ENCODE data around the gene PLCB1. TPM values are rescaled to one million over a fixed set of nuclear protein-coding genes. Genes with fewer than 3 reads are reported as not detected.
A peak's percentile ranks its signal among the peaks of the same experiment; 100 is the strongest.

PLCB1 gene
- total RNA-seq, 1 donor from 2014 or later = 10.8 TPM

DNA sequence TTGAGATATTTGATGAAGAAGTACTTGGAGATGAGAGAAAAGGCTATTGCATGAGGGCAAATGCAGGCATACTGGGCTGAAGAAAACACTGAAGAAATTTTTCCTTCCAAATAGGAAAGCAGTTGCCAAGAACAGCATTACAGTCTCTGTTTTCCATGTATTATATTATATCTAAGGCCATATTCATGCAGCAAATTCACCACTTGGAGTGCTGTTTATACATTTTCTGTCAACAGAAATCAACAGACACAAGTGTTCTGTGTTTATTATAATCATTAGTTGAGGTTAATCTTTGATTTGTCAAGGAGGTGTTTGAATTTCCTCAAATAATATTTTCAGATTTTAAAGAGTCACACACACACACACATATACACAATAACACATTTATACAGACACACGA, 668.0 kb downstream of the PLCB1 start:
- no peak for DNase-seq (ENCODE audit: low spot score)
- Mint-ChIP-seq H3K4me3 (ENCODE audit: unreplicated experiment) (no peak overlapping the region), H3K27me3 (ENCODE audit: low read depth) (no peaks in the 10 kb centered on the region), H3K36me3 (ENCODE audit: low read depth) (no peaks in the 10 kb centered on the region), H3K4me1 (ENCODE audit: low read depth) (peaks cover 5% of the 10 kb centered on the region), H3K27ac (ENCODE audit: unreplicated experiment) (no peak overlapping the region), H3K9me3 (ENCODE audit: low read depth) (peaks cover 5% of the 10 kb centered on the region)
- TF ChIP-seq CTCF (IDR thresholded peaks at IDR 0.05) = peak; percentile 44

- Mint-ChIP-seq H3K36me3 (ENCODE audit: low read depth) (no peaks in the 10 kb centered on the region), H3K27ac (ENCODE audit: unreplicated experiment) (no peak overlapping the region), H3K9me3 (ENCODE audit: low read depth) (peaks cover 5% of the 10 kb centered on the region), H3K4me1 (ENCODE audit: low read depth) (peaks cover 5% of the 10 kb centered on the region), H3K27me3 (ENCODE audit: low read depth) (no peaks in the 10 kb centered on the region), H3K4me3 (ENCODE audit: unreplicated experiment) (no peak overlapping the region)
- TF ChIP-seq CTCF (IDR thresholded peaks at IDR 0.05) = no peak
- no peak for DNase-seq (ENCODE audit: low spot score)
These were observed 669.6 kb downstream of the PLCB1 start for GRCh38 chr20:8801686-8802085.

DNA sequence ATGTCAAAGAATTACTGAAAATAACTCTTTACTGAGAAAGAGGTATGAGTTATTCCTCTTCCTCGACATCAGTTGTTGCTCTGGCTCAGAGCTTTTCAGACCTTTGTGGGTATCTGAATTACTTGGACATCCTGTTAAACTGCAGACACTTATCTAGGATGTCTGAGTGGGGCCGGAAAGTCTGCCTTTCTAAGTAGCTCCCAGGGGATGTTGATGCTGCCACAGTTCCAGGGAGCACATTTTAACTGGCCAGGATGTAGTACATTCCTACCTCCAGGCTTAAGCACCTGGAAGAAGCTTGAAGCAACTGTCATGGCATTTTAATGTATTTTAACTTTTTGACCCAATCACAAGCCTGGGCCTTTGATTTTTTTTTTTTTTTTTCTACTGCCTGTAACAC, 671.0 kb downstream of the PLCB1 start:
- no peak for TF ChIP-seq CTCF (IDR thresholded peaks at IDR 0.05)
- H3K27me3 Mint-ChIP-seq (ENCODE audit: low read depth) = no peaks in the 10 kb centered on the region
- H3K27ac Mint-ChIP-seq (ENCODE audit: unreplicated experiment) = no peak overlapping the region
- H3K36me3 Mint-ChIP-seq (ENCODE audit: low read depth) = no peaks in the 10 kb centered on the region
- H3K4me1 Mint-ChIP-seq (ENCODE audit: low read depth) = peaks cover 5% of the 10 kb centered on the region
- no peak overlapping the region for H3K4me3 Mint-ChIP-seq (ENCODE audit: unreplicated experiment)
- DNase-seq (ENCODE audit: low spot score) = no peak
- H3K9me3 Mint-ChIP-seq (ENCODE audit: low read depth) = no peaks in the 10 kb centered on the region

DNA sequence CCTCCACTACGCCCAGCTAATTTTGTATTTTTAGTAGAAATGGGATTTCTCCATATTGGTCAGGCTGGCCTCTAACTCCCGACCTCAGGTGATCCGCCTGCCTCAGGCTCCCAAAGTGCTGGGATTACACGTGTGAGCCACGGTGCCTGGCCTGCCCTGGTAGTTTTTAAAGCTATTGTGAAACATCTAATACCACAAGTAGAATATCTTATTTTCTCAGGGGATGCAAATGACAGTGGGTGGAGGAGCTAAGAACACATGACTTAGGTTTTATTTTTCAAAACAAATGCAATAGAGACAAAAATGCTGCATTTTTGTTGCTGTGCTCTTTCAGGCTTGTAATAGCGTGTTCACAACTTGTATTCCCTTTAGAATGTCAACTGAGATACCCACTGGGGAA, 671.9 kb downstream of the PLCB1 start:
- TF ChIP-seq CTCF (IDR thresholded peaks at IDR 0.05) = no peak
- DNase-seq (ENCODE audit: low spot score) = no peak
- no peak overlapping the region for H3K4me3 Mint-ChIP-seq (ENCODE audit: unreplicated experiment)

DNA sequence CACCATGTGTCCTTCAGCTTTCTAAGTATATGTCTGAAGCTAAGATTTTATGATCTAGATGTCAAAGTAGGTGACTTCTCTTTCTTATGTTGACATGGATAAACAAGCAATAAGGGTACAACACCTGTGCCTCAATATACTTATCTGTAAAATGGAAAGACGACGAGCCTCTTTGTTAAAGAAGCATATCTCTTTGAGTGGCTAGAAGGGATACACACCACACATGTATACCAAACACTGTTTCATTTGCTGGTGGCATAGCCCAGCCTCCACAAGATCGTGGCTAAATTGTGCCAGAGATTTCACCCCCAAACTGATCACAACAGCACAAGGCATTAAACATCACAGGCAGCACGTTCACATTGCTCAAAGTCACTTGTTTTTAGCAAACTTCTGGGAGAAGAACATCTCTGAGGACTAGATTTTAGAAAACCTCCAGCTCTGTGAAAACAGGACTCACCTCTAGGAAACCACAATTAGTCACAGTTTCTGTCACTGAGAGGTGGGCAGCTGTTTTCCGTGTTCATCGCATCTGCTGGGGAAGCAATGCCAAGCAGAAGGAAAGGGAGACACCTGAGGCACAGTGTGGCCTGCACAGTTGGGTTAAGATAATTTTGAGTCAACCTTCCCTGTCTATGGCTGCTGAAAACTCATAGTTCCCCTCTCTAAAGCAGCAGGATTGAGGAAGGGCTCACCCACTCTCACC, 673.8 kb downstream of the PLCB1 start:
- DNase-seq (ENCODE audit: low spot score) = no peak
- no peaks in the 10 kb centered on the region for H3K27me3 Mint-ChIP-seq (ENCODE audit: low read depth)
- H3K4me3 Mint-ChIP-seq (ENCODE audit: unreplicated experiment) = no peak overlapping the region
- no peak overlapping the region for H3K27ac Mint-ChIP-seq (ENCODE audit: unreplicated experiment)
- TF ChIP-seq CTCF (IDR thresholded peaks at IDR 0.05) = no peak
- peaks cover 5% of the 10 kb centered on the region for H3K4me1 Mint-ChIP-seq (ENCODE audit: low read depth)
- H3K36me3 Mint-ChIP-seq (ENCODE audit: low read depth) = no peaks in the 10 kb centered on the region
- H3K9me3 Mint-ChIP-seq (ENCODE audit: low read depth) = no peaks in the 10 kb centered on the region

More for the DNA sequence above, 671.9 kb downstream of the PLCB1 start:
- H3K4me1 Mint-ChIP-seq (ENCODE audit: low read depth) = peaks cover 5% of the 10 kb centered on the region
- H3K27ac Mint-ChIP-seq (ENCODE audit: unreplicated experiment) = no peak overlapping the region
- H3K9me3 Mint-ChIP-seq (ENCODE audit: low read depth) = no peaks in the 10 kb centered on the region
- H3K27me3 Mint-ChIP-seq (ENCODE audit: low read depth) = no peaks in the 10 kb centered on the region
- no peaks in the 10 kb centered on the region for H3K36me3 Mint-ChIP-seq (ENCODE audit: low read depth)

Data from chondrocyte (in vitro differentiated cells).